ENCODE measurements around the gene ATP6V1G1.
"Not testable (repeated sequence)": the region's sequence is repeated elsewhere in the genome, so short reads cannot be mapped to it uniquely, and the experiment has no call there.

Gene ATP6V1G1

GRCh38 chr9:114587345-114588202, at the start of gene ATP6V1G1:
Gene ATP6V1G1 (plus strand): TSS chr9:114587769. CDS start chr9:114587839, 70 bp downstream.
- peak; percentile 99 for DNase-seq (ENCODE audit: low read depth)

GRCh38 chr9:114538241-114538640, 49.3 kb upstream of the ATP6V1G1 start:
- no peak for DNase-seq (ENCODE audit: low read depth)

GRCh38 chr9:114539701-114540380, 47.7 kb upstream of the ATP6V1G1 start:
- DNase-seq (ENCODE audit: low read depth), result no peak

- no peak for DNase-seq (ENCODE audit: low read depth)
Measured at GRCh38 chr9:114545055-114545454, 42.5 kb upstream of the ATP6V1G1 start.

GRCh38 chr9:114546851-114547250, 40.7 kb upstream of the ATP6V1G1 start:
- no peak for DNase-seq (ENCODE audit: low read depth)

- no peak for DNase-seq (ENCODE audit: low read depth)
Measured at GRCh38 chr9:114549697-114550330, 37.8 kb upstream of the ATP6V1G1 start.

GRCh38 chr9:114551750-114552685, 35.6 kb upstream of the ATP6V1G1 start:
- no peak for DNase-seq (ENCODE audit: low read depth)

GRCh38 chr9:114552706-114553105, 34.9 kb upstream of the ATP6V1G1 start:
- no peak for DNase-seq (ENCODE audit: low read depth)

GRCh38 chr9:114553202-114553601, 34.4 kb upstream of the ATP6V1G1 start:
- no peak for DNase-seq (ENCODE audit: low read depth)

- DNase-seq (ENCODE audit: low read depth), result no peak
Measured at GRCh38 chr9:114555696-114556095, 31.9 kb upstream of the ATP6V1G1 start.

GRCh38 chr9:114558027-114558675, 29.4 kb upstream of the ATP6V1G1 start:
- no peak for DNase-seq (ENCODE audit: low read depth)

GRCh38 chr9:114559830-114560513, 27.6 kb upstream of the ATP6V1G1 start:
- no peak for DNase-seq (ENCODE audit: low read depth)

- DNase-seq (ENCODE audit: low read depth), result no peak
Measured at GRCh38 chr9:114560956-114561355, 26.6 kb upstream of the ATP6V1G1 start.

GRCh38 chr9:114561771-114562170, 25.8 kb upstream of the ATP6V1G1 start:
- no peak for DNase-seq (ENCODE audit: low read depth)

GRCh38 chr9:114565204-114565603, 22.4 kb upstream of the ATP6V1G1 start:
- no peak for DNase-seq (ENCODE audit: low read depth)

GRCh38 chr9:114570742-114571141, 16.8 kb upstream of the ATP6V1G1 start:
- DNase-seq (ENCODE audit: low read depth), result no peak

- no peak for DNase-seq (ENCODE audit: low read depth)
Measured at GRCh38 chr9:114571391-114571790, 16.2 kb upstream of the ATP6V1G1 start.

GRCh38 chr9:114572199-114572598, 15.4 kb upstream of the ATP6V1G1 start:
- DNase-seq (ENCODE audit: low read depth), result no peak

- no peak for DNase-seq (ENCODE audit: low read depth)
Measured at GRCh38 chr9:114574438-114574837, 13.1 kb upstream of the ATP6V1G1 start.

- DNase-seq (ENCODE audit: low read depth), result not testable (repeated sequence)
Measured at GRCh38 chr9:114576779-114577178, 10.8 kb upstream of the ATP6V1G1 start.

GRCh38 chr9:114578134-114578533, 9.4 kb upstream of the ATP6V1G1 start:
- DNase-seq (ENCODE audit: low read depth), result not testable (repeated sequence)
